Endothelial cell of umbilical vein (primary cell): ENCODE results near the gene DLG1. TPM values are rescaled to one million over a fixed set of nuclear protein-coding genes. Genes with fewer than 3 reads are reported as not detected.
A peak's percentile ranks its signal among the peaks of the same experiment; 100 is the strongest.
"Not testable (repeated sequence)": the region's sequence is repeated elsewhere in the genome, so short reads cannot be mapped to it uniquely, and the experiment has no call there.

Experiments
- BruUV-seq: library from RNA; stranded (reverse); fragments of 400-500 nt; replicated peaks from 2 replicates; lab custom pipeline; 2021; lab: Mats Ljungman, UMichigan
- CTCF ChIA-PET: fragments of 300-600, 350-600 bp; sonication (Branson Sonifier 250); formaldehyde crosslinking; loops from one replicate; lab custom pipeline; 2021; ENCODE audit warnings: antibody characterized with exemption, inconsistent platforms; lab: Charles Lee
- POLR2A ChIA-PET: fragments of 300-600, 350-600 bp; sonication (Branson Sonifier 250); formaldehyde crosslinking; loops from one replicate; lab custom pipeline; 2021; ENCODE audit warnings: antibody characterized with exemption, inconsistent platforms; lab: Charles Lee
- DNase-seq: peaks from one replicate; pipeline ENCODE4 v3.0.0-alpha.2; 2011; ENCODE audit warnings: low read depth, low spot score
- FAIRE-seq: peaks from 2 replicates; lab custom pipeline; 2011; peaks lifted over from hg19 to GRCh38; lab: Jason Lieb, UNC
- H2AFZ ChIP-seq: 2 replicates; pipeline ENCODE4 v1.6.0; 2012; ENCODE audit warnings: low read depth, low read length, control low read depth, inconsistent platforms
- H3K27ac ChIP-seq: 2 replicates; pipeline ENCODE4 v1.5.1; 2011; ENCODE audit warnings: low read depth, mild to moderate bottlenecking, control low read depth, low read length, moderate library complexity; ENCODE audit not compliant: insufficient read depth
- H3K27me3 ChIP-seq, 2 experiments: 2 replicates each; pipeline versions ENCODE4 v1.6.0 to v1.6.1; 2011; ENCODE audit warnings: low read length in 2 of 2, mixed read lengths in 1 of 2; ENCODE audit not compliant: control insufficient read depth in 2 of 2, insufficient read depth in 2 of 2
- H3K36me3 ChIP-seq, 2 experiments: 2 replicates in 1 of 2; 3 replicates in 1 of 2; pipeline ENCODE4 v1.5.1; 2011; ENCODE audit warnings: low read length in 2 of 2, mild to moderate bottlenecking in 1 of 2, moderate library complexity in 1 of 2; ENCODE audit not compliant: control insufficient read depth in 2 of 2, insufficient read depth in 2 of 2; ENCODE audit errors: extremely low read depth in 1 of 2
- H3K4me1 ChIP-seq: 3 replicates; pipeline ENCODE4 v1.5.1; 2011; ENCODE audit warnings: mild to moderate bottlenecking, low read length; ENCODE audit not compliant: control insufficient read depth, insufficient read depth; ENCODE audit errors: extremely low read depth
- H3K4me2 ChIP-seq: 2 replicates; pipeline ENCODE4 v1.6.1; 2011; ENCODE audit warnings: low read length, control low read depth, mixed read lengths; ENCODE audit not compliant: insufficient read depth
- H3K4me3 ChIP-seq, 3 experiments: fragments of 200-600 bp in 1 of 3; sonication (generic), shearing (Covaris generic) in 1 of 3; replicated peaks in 1 of 3; 2 replicates each; pipeline ENCODE4 v1.5.1; 2011 to 2016; ENCODE audit warnings: control low read depth in 3 of 3, low read length in 3 of 3, mild to moderate bottlenecking in 2 of 3, inconsistent platforms in 1 of 3, low read depth in 1 of 3, moderate library complexity in 1 of 3; ENCODE audit not compliant: insufficient read depth in 1 of 3
- H3K79me2 ChIP-seq: 2 replicates; pipeline ENCODE4 v1.6.0; 2012; ENCODE audit warnings: low read length, inconsistent platforms; ENCODE audit not compliant: control insufficient read depth, insufficient read depth
- H3K9ac ChIP-seq: replicated peaks from 2 replicates; pipeline ENCODE3; 2011; ENCODE audit warnings: low read length, control low read depth; ENCODE audit not compliant: insufficient read depth; ENCODE audit errors: extremely low read depth
- H3K9me1 ChIP-seq: replicated peaks from 3 replicates; pipeline ENCODE4 v1.6.0; 2011; ENCODE audit warnings: mild to moderate bottlenecking, low read length; ENCODE audit not compliant: control insufficient read depth, insufficient read depth; ENCODE audit errors: extremely low read depth
- H3K9me3 ChIP-seq: replicated peaks from 2 replicates; pipeline ENCODE4 v1.5.1; 2012; ENCODE audit warnings: low read length, inconsistent platforms; ENCODE audit not compliant: control insufficient read depth, insufficient read depth
- H4K20me1 ChIP-seq: replicated peaks from 2 replicates; pipeline ENCODE3; 2011; ENCODE audit warnings: mild to moderate bottlenecking, low read length; ENCODE audit not compliant: control insufficient read depth, insufficient read depth; ENCODE audit errors: extremely low read depth
- CTCF ChIP-seq, 2 donors: IDR thresholded peaks; 1 replicate in 1 of 2; 2 replicates in 1 of 2; pipeline ENCODE4 v1.5.1; 2011; ENCODE audit warnings: low read length in 2 of 2, mild to moderate bottlenecking in 2 of 2, moderate library complexity in 2 of 2, control low read depth in 1 of 2, inconsistent platforms in 1 of 2, low read depth in 1 of 2; ENCODE audit not compliant: insufficient read depth in 1 of 2; ENCODE audit errors: extremely low read depth in 1 of 2
- EZH2 ChIP-seq: IDR thresholded peaks from 2 replicates; pipeline ENCODE4 v1.6.1; 2012; ENCODE audit warnings: borderline replicate concordance, low read depth, mild to moderate bottlenecking, moderate library complexity, low read length, inconsistent platforms; ENCODE audit not compliant: severe bottlenecking
- FOS ChIP-seq: IDR thresholded peaks from 2 replicates; pipeline ENCODE4 v1.6.1; 2011; ENCODE audit warnings: mild to moderate bottlenecking, low read length, moderate library complexity, borderline replicate concordance; ENCODE audit not compliant: insufficient read depth
- GATA2 ChIP-seq: IDR thresholded peaks from 2 replicates; pipeline ENCODE4 v1.7.0; 2011; ENCODE audit warnings: low read depth, mild to moderate bottlenecking, moderate library complexity, mixed read lengths, low read length; ENCODE audit not compliant: insufficient read length, insufficient read depth
- JUN ChIP-seq: IDR thresholded peaks from 2 replicates; pipeline ENCODE4 v1.6.1; 2011; ENCODE audit warnings: borderline replicate concordance, low read depth; ENCODE audit not compliant: insufficient read length, insufficient read depth
- MAX ChIP-seq: IDR thresholded peaks from 2 replicates; pipeline ENCODE4 v1.6.1; 2011; ENCODE audit not compliant: insufficient read depth, insufficient read length
- POLR2A ChIP-seq: IDR thresholded peaks from 2 replicates; pipeline ENCODE4 v1.6.1; 2012; ENCODE audit warnings: low read depth, mild to moderate bottlenecking, control low read depth, low read length
- POLR2AphosphoS5 ChIP-seq: IDR thresholded peaks from 2 replicates; pipeline ENCODE4 v1.6.1; 2012; ENCODE audit warnings: low read depth, mild to moderate bottlenecking, control low read depth, low read length, moderate library complexity; ENCODE audit not compliant: insufficient read depth
- dilution Hi-C: fragments of 300-500 bp; cut with MboI; formaldehyde crosslinking; loops from one replicate; pipeline ENCODE4 v1.15.0; 2019; ENCODE audit warnings: low sequenced_read_pairs; ENCODE audit not compliant: extremely low pct_ligation_motif_present
- intact Hi-C: fragments of 100-400 bp; cut with micrococcal nuclease; formaldehyde crosslinking; loops from one replicate; pipeline ENCODE4 v1.10.0; 2022
- polyA plus RNA-seq, 4 experiments: library from polyadenylated mRNA; depleted of rRNA in 3 of 4; stranded (reverse) in 3 of 4; unstranded in 1 of 4; fragments of >200 nt; gene quantifications; 2 replicates each; pipeline versions ENCODE4 v1.2.1 to v1.2.3, GENCODE V29; 2011 to 2012; ENCODE audit warnings: missing spikeins in 1 of 4
- total RNA-seq: library from RNA; stranded (reverse); gene quantifications from 2 replicates; pipeline ENCODE4 v1.2.3, GENCODE V29; 2021

Gene DLG1
- total and polyA plus RNA-seq, 2 donors (not counting 3 experiments of a cell fraction or from before 2014, with no cell fraction given): 26.5 to 80.1 TPM

- Histone ChIP-seq H3K27me3 (peaks cover 0 to 3% of the 10 kb centered on the region in 2 experiments), H3K4me3 (no peak overlapping the region), H3K9me3 (no peaks in the 10 kb centered on the region), H3K9me1 (no peaks in the 10 kb centered on the region), H4K20me1 (no peaks in the 10 kb centered on the region), H2AFZ (no peak overlapping the region), H3K4me1 (peaks cover 9% of the 10 kb centered on the region), H3K9ac (no peak overlapping the region), H3K79me2 (no peaks in the 10 kb centered on the region), H3K36me3 (no peaks in the 10 kb centered on the region), H3K4me2 (no peak overlapping the region), H3K27ac (no peak overlapping the region)
- ChIA-PET CTCF (interaction anchor here (1.0 to 1.8 kb wide), 3 partner anchors 10 to 152 kb away, joined by 3 to 6 read pairs (median 3); no protein-coding TSS in a partner anchor), POLR2A (no interaction called here)
- no TSS peak for BruUV-seq
- no peak for DNase-seq
- FAIRE-seq: no peak
- intact Hi-C loops (no loop called here), dilution Hi-C loops (no loop called here)
- no peak for TF ChIP-seq CTCF (IDR thresholded peaks at IDR 0.05; ENCODE audit: extremely low read depth in 1 of 2, insufficient read depth in 1 of 2, low read depth in 1 of 2, low read length in 2 of 2)
- no peak for TF ChIP-seq MAX
- no peak for TF ChIP-seq GATA2
- TF ChIP-seq POLR2AphosphoS5: no peak
- TF ChIP-seq JUN: no peak
- no peak for TF ChIP-seq FOS
- TF ChIP-seq POLR2A: no peak
- TF ChIP-seq EZH2: no peak
These were observed 262.8 kb downstream of the DLG1 start for GRCh38 chr3:197035577-197035976.

GRCh38 chr3:197034778-197035177, 263.6 kb downstream of the DLG1 start:
- dilution Hi-C loops, intact Hi-C loops, H3K9ac ChIP-seq, BruUV-seq, H3K36me3 ChIP-seq, POLR2A ChIA-PET, H3K27me3 ChIP-seq, H3K9me3 ChIP-seq, H3K4me3 ChIP-seq, H4K20me1 ChIP-seq, H3K4me1 ChIP-seq, H3K4me2 ChIP-seq, H2AFZ ChIP-seq, H3K79me2 ChIP-seq, FAIRE-seq, H3K27ac ChIP-seq, H3K9me1 ChIP-seq: not testable (repeated sequence)
- DNase-seq: peak; percentile 25
- CTCF ChIA-PET: interaction anchor here (1.2 to 1.8 kb wide), 2 partner anchors 10 to 153 kb away, joined by 3 to 6 read pairs; no protein-coding TSS in a partner anchor

- H3K4me1 ChIP-seq, H3K9ac ChIP-seq, POLR2A ChIA-PET, H3K9me3 ChIP-seq, dilution Hi-C loops, H3K79me2 ChIP-seq, H3K9me1 ChIP-seq, H3K36me3 ChIP-seq, H3K27ac ChIP-seq, H2AFZ ChIP-seq, H3K4me3 ChIP-seq, intact Hi-C loops, FAIRE-seq, H3K4me2 ChIP-seq, DNase-seq, BruUV-seq, H4K20me1 ChIP-seq, H3K27me3 ChIP-seq, CTCF ChIA-PET: not testable (repeated sequence)
These were observed 264.6 kb downstream of the DLG1 start for GRCh38 chr3:197033764-197034163.
